COR-L47 (cell line): Measurements from ENCODE around the gene NR1H2.

Experiments
- DNase-seq: peaks from one replicate; lab custom pipeline; 2025; lab: John Stamatoyannopoulos, UW

NR1H2 gene

GRCh38 chr19:50402544-50403301, 26.5 kb downstream of the NR1H2 start:
- no peak for DNase-seq

- no peak for DNase-seq
These were observed 30.0 kb downstream of the NR1H2 start for GRCh38 chr19:50406156-50406820.

GRCh38 chr19:50406829-50407228, 30.6 kb downstream of the NR1H2 start:
- DNase-seq, result no peak

GRCh38 chr19:50409347-50409746, 33.1 kb downstream of the NR1H2 start:
- DNase-seq, result no peak

- no peak for DNase-seq
These were observed 33.9 kb downstream of the NR1H2 start for GRCh38 chr19:50410109-50410508.

- no peak for DNase-seq
These were observed 36.2 kb downstream of the NR1H2 start for GRCh38 chr19:50412419-50412818.

- DNase-seq, result no peak
These were observed 36.8 kb downstream of the NR1H2 start for GRCh38 chr19:50413096-50413495.

- no peak for DNase-seq
These were observed 37.3 kb downstream of the NR1H2 start for GRCh38 chr19:50413531-50413930.

GRCh38 chr19:50414864-50415660, 38.8 kb downstream of the NR1H2 start:
- DNase-seq, result no peak

GRCh38 chr19:50415661-50416033, 39.4 kb downstream of the NR1H2 start:
- DNase-seq, result no peak

- DNase-seq, result no peak
These were observed 40.0 kb downstream of the NR1H2 start for GRCh38 chr19:50416034-50416977.

GRCh38 chr19:50417111-50418081, 41.1 kb downstream of the NR1H2 start:
- DNase-seq, result no peak

GRCh38 chr19:50418176-50419021, 42.1 kb downstream of the NR1H2 start, which contains the start of gene SPIB:
Gene SPIB (plus strand): TSS chr19:50418938. CDS start chr19:50418963, 25 bp downstream.
- DNase-seq, result no peak

GRCh38 chr19:50419022-50419579, 42.8 kb downstream of the NR1H2 start:
- DNase-seq, result no peak

- no peak for DNase-seq
These were observed 43.4 kb downstream of the NR1H2 start for GRCh38 chr19:50419580-50420035.

- no peak for DNase-seq
These were observed 43.9 kb downstream of the NR1H2 start for GRCh38 chr19:50420127-50420526.

GRCh38 chr19:50420808-50421207, 44.6 kb downstream of the NR1H2 start:
- DNase-seq, result no peak

- DNase-seq, result no peak
These were observed 46.4 kb downstream of the NR1H2 start for GRCh38 chr19:50422397-50423278.
